HepG2 (cell line): ENCODE results near the gene CAMKK1. TPM values are rescaled to one million over a fixed set of nuclear protein-coding genes. Genes with fewer than 3 reads are reported as not detected.
A peak's percentile ranks its signal among the peaks of the same experiment; 100 is the strongest.

Source experiments
- CENPX ChIP-seq: sonication (generic); formaldehyde crosslinking; IDR thresholded peaks from 2 replicates; pipeline ENCODE4 v1.9.0; 2021; ENCODE audit warnings: mild to moderate bottlenecking, missing genetic modification reagents, moderate library complexity
- FOSL2 ChIP-seq: sonication (generic); formaldehyde crosslinking; IDR thresholded peaks from 2 replicates; pipeline ENCODE4 v1.4.0; 2020; ENCODE audit warnings: missing genetic modification reagents
- MAFF ChIP-seq: IDR thresholded peaks from 2 replicates; pipeline ENCODE4 v1.6.1; 2011; ENCODE audit warnings: low read depth, low read length, improper control_type of control experiment
- RFX5 ChIP-seq: IDR thresholded peaks from 2 replicates; pipeline ENCODE4 v1.6.1; 2011; ENCODE audit warnings: low read depth, low read length, improper control_type of control experiment
- SAP130 ChIP-seq: IDR thresholded peaks from 2 replicates; pipeline ENCODE4 v1.6.1; 2016; ENCODE audit warnings: low read depth
- SMAD9 ChIP-seq: sonication (generic); formaldehyde crosslinking; IDR thresholded peaks from 2 replicates; pipeline ENCODE4 v1.5.1; 2020; ENCODE audit warnings: mild to moderate bottlenecking, missing genetic modification reagents
- THAP11 ChIP-seq: IDR thresholded peaks from 2 replicates; pipeline ENCODE4 v1.6.1; 2016; ENCODE audit warnings: missing biosample characterization, missing genetic modification reagents
- U2AF2 ChIP-seq: fragments of 200-400 bp; formaldehyde crosslinking; IDR thresholded peaks from 2 replicates; pipeline ENCODE4 v1.6.1; 2017; ENCODE audit warnings: low read depth, mild to moderate bottlenecking, low read length
- XBP1 ChIP-seq: sonication (generic); formaldehyde crosslinking; IDR thresholded peaks from 2 replicates; pipeline ENCODE4 v1.5.0; 2020; ENCODE audit warnings: missing genetic modification reagents
- ZKSCAN8 ChIP-seq: IDR thresholded peaks from 2 replicates; pipeline ENCODE4 v1.6.1; 2016; ENCODE audit warnings: borderline replicate concordance, missing genetic modification reagents, missing compliant biosample characterization
- ZNF3 ChIP-seq: IDR thresholded peaks from 2 replicates; pipeline ENCODE4 v1.7.0; 2017; ENCODE audit warnings: inconsistent platforms
- ZNF510 ChIP-seq: sonication (generic); formaldehyde crosslinking; IDR thresholded peaks from 2 replicates; pipeline ENCODE4 v1.4.0; 2020; ENCODE audit warnings: low read depth, mild to moderate bottlenecking, missing genetic modification reagents
- ZNF563 ChIP-seq: sonication (generic); formaldehyde crosslinking; IDR thresholded peaks from 2 replicates; pipeline ENCODE4 v1.8.0; 2022; ENCODE audit warnings: mild to moderate bottlenecking, moderate library complexity, missing genetic modification reagents
- ZNF577 ChIP-seq: sonication (generic); formaldehyde crosslinking; IDR thresholded peaks from 2 replicates; pipeline ENCODE4 v1.4.0; 2020; ENCODE audit warnings: mild to moderate bottlenecking, low read depth, missing genetic modification reagents, borderline replicate concordance
- ZNF619 ChIP-seq: sonication (generic); formaldehyde crosslinking; IDR thresholded peaks from 2 replicates; pipeline ENCODE4 v1.4.0; 2020; ENCODE audit warnings: mild to moderate bottlenecking, missing genetic modification reagents
- ZNF792 ChIP-seq: IDR thresholded peaks from 2 replicates; pipeline ENCODE4 v1.6.1; 2016
- ZNF879 ChIP-seq: sonication (generic); formaldehyde crosslinking; IDR thresholded peaks from 2 replicates; pipeline ENCODE4 v1.8.1; 2023; ENCODE audit warnings: missing genetic modification reagents
- ZSCAN22 ChIP-seq: sonication (generic); formaldehyde crosslinking; IDR thresholded peaks from 2 replicates; pipeline ENCODE4 v1.4.0; 2020; ENCODE audit warnings: mild to moderate bottlenecking, missing genetic modification reagents
- polyA plus RNA-seq, 8 experiments: library from polyadenylated mRNA; depleted of rRNA in 3 of 8; stranded (reverse) in 7 of 8; unstranded in 1 of 8; fragments of >200 nt; fragmentation: Illumina TruSeq in 4 of 8; extraction: Trizol in 4 of 8; gene quantifications; 2 replicates each; pipeline versions ENCODE4 v1.2.1 to v1.2.3, GENCODE V29; 2011 to 2016; ENCODE audit warnings: low read depth in 4 of 8, missing spikeins in 1 of 8, mixed read lengths in 1 of 8; ENCODE audit not compliant: insufficient read depth in 1 of 8
- total RNA-seq, 5 experiments: library from RNA; depleted of rRNA; stranded (reverse); fragments of >200 nt; fragmentation: Illumina TruSeq; extraction: Trizol; gene quantifications; 2 replicates each; pipeline ENCODE4 v1.2.3, GENCODE V29; 2016; ENCODE audit warnings: low read depth in 1 of 5
- TF ChIP-seq, protein P1 (sequence below): IDR thresholded peaks from 2 replicates; pipeline ENCODE4 v1.6.1; 2018; ENCODE audit warnings: missing genetic modification reagents, mild to moderate bottlenecking, missing compliant biosample characterization
- TF ChIP-seq, protein P2 (sequence below), 2 experiments: sonication (generic) in 1 of 2; formaldehyde crosslinking in 1 of 2; IDR thresholded peaks; 2 replicates each; pipeline versions ENCODE4 v1.5.1 to v1.6.1; 2011 to 2020; ENCODE audit warnings: borderline replicate concordance in 1 of 2, low read depth in 1 of 2, low read length in 1 of 2, mild to moderate bottlenecking in 1 of 2, missing genetic modification reagents in 1 of 2, moderate library complexity in 1 of 2
- TF ChIP-seq, protein P3 (sequence below): conservative IDR thresholded peaks from 2 replicates; pipeline ENCODE4 v1.6.1; 2018; ENCODE audit warnings: missing genetic modification reagents
- TF ChIP-seq, protein P4 (sequence below): sonication (generic); formaldehyde crosslinking; IDR thresholded peaks from 2 replicates; pipeline ENCODE4 v1.5.1; 2020; ENCODE audit warnings: missing genetic modification reagents, mild to moderate bottlenecking, borderline replicate concordance
- TF ChIP-seq, protein P5 (sequence below): sonication (generic); formaldehyde crosslinking; IDR thresholded peaks from 2 replicates; pipeline ENCODE4 v1.4.0; 2020; ENCODE audit warnings: mild to moderate bottlenecking, missing genetic modification reagents

CAMKK1 gene
- total and polyA plus RNA-seq, 2 of the 13 experiments (the other 11 are each of a cell fraction or from before 2014, with no cell fraction given) = 1.5 to 1.6 TPM

DNA sequence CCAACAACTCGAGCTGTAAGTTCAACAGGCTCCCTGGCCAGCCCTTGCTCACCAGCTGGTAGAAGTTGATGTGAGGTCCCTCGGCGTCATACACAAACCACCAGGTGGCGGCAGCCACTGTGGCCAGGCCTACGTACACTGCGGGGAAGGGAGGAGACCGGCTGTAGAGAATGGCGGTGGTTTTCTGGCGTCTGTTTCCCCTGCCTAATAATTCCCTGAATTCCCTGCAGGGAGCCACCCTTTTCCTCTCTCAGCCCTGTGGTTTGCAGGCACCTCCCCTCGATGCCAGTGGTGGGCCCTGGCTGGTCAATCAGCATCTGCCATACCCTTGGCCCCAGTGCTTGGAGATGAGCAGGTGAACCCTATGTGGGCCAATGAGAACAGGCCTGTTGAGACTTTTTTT, 42.3 kb upstream of the CAMKK1 start (continued):
- TF ChIP-seq SAP130 (CRISPR knock-in tag) (peak; percentile 28; the same call in 1 of the 2 replicates), RFX5 (no peak), U2AF2 (no peak), ZNF563 (CRISPR knock-in tag) (no peak), FOSL2 (CRISPR knock-in tag) (peak; percentile 40; the same call in 1 of the 2 replicates), ZSCAN22 (no peak), MAFF (no peak), ZNF510 (CRISPR knock-in tag) (no peak), THAP11 (CRISPR knock-in tag) (0 out of 2 replicates have a peak, but pooled peaks have one; percentile 41), SMAD9 (no peak), ZNF577 (no peak), ZNF3 (no peak), ZKSCAN8 (CRISPR knock-in tag) (no peak), ZNF792 (CRISPR knock-in tag) (0 out of 2 replicates have a peak, but pooled peaks have one; percentile 29), ZNF879 (no peak; the same call in 1 of the 2 replicates), ZNF619 (CRISPR knock-in tag) (0 out of 2 replicates have a peak, but pooled peaks have one; percentile 63), XBP1 (CRISPR knock-in tag) (no peak), CENPX (CRISPR knock-in tag) (no peak)
- TF ChIP-seq, protein P1, sequence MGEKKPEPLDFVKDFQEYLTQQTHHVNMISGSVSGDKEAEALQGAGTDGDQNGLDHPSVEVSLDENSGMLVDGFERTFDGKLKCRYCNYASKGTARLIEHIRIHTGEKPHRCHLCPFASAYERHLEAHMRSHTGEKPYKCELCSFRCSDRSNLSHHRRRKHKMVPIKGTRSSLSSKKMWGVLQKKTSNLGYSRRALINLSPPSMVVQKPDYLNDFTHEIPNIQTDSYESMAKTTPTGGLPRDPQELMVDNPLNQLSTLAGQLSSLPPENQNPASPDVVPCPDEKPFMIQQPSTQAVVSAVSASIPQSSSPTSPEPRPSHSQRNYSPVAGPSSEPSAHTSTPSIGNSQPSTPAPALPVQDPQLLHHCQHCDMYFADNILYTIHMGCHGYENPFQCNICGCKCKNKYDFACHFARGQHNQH (CRISPR knock-in tag) = 0 out of 2 replicates have a peak, but pooled peaks have one; percentile 38
- TF ChIP-seq, protein P2, sequence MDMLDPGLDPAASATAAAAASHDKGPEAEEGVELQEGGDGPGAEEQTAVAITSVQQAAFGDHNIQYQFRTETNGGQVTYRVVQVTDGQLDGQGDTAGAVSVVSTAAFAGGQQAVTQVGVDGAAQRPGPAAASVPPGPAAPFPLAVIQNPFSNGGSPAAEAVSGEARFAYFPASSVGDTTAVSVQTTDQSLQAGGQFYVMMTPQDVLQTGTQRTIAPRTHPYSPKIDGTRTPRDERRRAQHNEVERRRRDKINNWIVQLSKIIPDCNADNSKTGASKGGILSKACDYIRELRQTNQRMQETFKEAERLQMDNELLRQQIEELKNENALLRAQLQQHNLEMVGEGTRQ (IDR thresholded peaks at IDR 0.05; ENCODE audit: low read depth, low read length) = no peak
- TF ChIP-seq, protein P2 (CRISPR knock-in tag; IDR thresholded peaks at IDR 0.05; ENCODE audit: borderline replicate concordance) = no peak
- TF ChIP-seq, protein P3, sequence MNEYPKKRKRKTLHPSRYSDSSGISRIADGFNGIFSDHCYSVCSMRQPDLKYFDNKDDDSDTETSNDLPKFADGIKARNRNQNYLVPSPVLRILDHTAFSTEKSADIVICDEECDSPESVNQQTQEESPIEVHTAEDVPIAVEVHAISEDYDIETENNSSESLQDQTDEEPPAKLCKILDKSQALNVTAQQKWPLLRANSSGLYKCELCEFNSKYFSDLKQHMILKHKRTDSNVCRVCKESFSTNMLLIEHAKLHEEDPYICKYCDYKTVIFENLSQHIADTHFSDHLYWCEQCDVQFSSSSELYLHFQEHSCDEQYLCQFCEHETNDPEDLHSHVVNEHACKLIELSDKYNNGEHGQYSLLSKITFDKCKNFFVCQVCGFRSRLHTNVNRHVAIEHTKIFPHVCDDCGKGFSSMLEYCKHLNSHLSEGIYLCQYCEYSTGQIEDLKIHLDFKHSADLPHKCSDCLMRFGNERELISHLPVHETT = no peak
- TF ChIP-seq, protein P4, sequence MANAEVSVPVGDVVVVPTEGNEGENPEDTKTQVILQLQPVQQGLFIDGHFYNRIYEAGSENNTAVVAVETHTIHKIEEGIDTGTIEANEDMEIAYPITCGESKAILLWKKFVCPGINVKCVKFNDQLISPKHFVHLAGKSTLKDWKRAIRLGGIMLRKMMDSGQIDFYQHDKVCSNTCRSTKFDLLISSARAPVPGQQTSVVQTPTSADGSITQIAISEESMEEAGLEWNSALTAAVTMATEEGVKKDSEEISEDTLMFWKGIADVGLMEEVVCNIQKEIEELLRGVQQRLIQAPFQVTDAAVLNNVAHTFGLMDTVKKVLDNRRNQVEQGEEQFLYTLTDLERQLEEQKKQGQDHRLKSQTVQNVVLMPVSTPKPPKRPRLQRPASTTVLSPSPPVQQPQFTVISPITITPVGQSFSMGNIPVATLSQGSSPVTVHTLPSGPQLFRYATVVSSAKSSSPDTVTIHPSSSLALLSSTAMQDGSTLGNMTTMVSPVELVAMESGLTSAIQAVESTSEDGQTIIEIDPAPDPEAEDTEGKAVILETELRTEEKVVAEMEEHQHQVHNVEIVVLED (CRISPR knock-in tag) = no peak
- TF ChIP-seq, protein P5, sequence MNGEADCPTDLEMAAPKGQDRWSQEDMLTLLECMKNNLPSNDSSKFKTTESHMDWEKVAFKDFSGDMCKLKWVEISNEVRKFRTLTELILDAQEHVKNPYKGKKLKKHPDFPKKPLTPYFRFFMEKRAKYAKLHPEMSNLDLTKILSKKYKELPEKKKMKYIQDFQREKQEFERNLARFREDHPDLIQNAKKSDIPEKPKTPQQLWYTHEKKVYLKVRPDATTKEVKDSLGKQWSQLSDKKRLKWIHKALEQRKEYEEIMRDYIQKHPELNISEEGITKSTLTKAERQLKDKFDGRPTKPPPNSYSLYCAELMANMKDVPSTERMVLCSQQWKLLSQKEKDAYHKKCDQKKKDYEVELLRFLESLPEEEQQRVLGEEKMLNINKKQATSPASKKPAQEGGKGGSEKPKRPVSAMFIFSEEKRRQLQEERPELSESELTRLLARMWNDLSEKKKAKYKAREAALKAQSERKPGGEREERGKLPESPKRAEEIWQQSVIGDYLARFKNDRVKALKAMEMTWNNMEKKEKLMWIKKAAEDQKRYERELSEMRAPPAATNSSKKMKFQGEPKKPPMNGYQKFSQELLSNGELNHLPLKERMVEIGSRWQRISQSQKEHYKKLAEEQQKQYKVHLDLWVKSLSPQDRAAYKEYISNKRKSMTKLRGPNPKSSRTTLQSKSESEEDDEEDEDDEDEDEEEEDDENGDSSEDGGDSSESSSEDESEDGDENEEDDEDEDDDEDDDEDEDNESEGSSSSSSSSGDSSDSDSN (CRISPR knock-in tag) = peak; percentile 52; the same call in 1 of the 2 replicates
